Prostate gland (tissue), 2 donors: ENCODE data around the gene PCDHB12.

Source experiments
- POLR2A ChIP-seq: fragments of 450-650 bp; IDR thresholded peaks from one replicate; pipeline ENCODE4 v1.6.1; 2016; ENCODE audit warnings: antibody characterized with exemption, mild to moderate bottlenecking
- TF ChIP-seq, protein P1 (sequence below), 4 experiments: fragments of 200-600 bp in 2 of 4; fragments of 450-650 bp in 2 of 4; sonication (generic) in 2 of 4; IDR thresholded peaks; 1 replicate in 3 of 4; 2 replicates in 1 of 4; pipeline ENCODE4 v1.5.1; 2016 to 2019; ENCODE audit warnings: antibody characterized with exemption in 4 of 4, mild to moderate bottlenecking in 2 of 4, moderate library complexity in 2 of 4

DNA sequence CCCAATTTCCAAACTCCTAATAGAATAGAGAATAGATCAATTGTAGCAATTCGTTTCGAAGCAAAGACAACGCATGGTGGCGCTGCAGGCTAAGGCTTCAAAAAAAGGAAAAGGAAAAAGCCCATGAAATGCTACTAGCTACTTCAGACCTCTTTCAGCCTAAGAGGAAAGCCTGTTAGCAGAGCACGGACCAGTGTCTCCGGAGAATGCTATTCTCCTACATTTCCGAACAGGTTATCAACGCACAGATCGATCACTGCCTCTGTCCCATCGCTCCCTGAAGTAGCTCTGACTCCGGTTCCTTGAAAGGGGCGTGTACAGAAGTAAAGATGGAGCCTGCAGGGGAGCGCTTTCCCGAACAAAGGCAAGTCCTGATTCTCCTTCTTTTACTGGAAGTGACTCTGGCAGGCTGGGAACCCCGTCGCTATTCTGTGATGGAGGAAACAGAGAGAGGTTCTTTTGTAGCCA lies 36.8 kb downstream of the PCDHB12 start, which contains the start of gene PCDHB15:
- TF ChIP-seq, protein P1, sequence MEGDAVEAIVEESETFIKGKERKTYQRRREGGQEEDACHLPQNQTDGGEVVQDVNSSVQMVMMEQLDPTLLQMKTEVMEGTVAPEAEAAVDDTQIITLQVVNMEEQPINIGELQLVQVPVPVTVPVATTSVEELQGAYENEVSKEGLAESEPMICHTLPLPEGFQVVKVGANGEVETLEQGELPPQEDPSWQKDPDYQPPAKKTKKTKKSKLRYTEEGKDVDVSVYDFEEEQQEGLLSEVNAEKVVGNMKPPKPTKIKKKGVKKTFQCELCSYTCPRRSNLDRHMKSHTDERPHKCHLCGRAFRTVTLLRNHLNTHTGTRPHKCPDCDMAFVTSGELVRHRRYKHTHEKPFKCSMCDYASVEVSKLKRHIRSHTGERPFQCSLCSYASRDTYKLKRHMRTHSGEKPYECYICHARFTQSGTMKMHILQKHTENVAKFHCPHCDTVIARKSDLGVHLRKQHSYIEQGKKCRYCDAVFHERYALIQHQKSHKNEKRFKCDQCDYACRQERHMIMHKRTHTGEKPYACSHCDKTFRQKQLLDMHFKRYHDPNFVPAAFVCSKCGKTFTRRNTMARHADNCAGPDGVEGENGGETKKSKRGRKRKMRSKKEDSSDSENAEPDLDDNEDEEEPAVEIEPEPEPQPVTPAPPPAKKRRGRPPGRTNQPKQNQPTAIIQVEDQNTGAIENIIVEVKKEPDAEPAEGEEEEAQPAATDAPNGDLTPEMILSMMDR (IDR thresholded peaks at IDR 0.05) = no peak
- no peak for TF ChIP-seq POLR2A
